GM18508 (cell line): ENCODE results near the gene KCND1.

Experiments used
- ATAC-seq: cut with Tn5 transposase; IDR thresholded peaks from one replicate; pipeline ENCODE4 v1.9.1; 2021; ENCODE audit warnings: moderate number of reproducible peaks; ENCODE audit not compliant: insufficient read depth, unreplicated experiment

The KCND1 gene

DNA sequence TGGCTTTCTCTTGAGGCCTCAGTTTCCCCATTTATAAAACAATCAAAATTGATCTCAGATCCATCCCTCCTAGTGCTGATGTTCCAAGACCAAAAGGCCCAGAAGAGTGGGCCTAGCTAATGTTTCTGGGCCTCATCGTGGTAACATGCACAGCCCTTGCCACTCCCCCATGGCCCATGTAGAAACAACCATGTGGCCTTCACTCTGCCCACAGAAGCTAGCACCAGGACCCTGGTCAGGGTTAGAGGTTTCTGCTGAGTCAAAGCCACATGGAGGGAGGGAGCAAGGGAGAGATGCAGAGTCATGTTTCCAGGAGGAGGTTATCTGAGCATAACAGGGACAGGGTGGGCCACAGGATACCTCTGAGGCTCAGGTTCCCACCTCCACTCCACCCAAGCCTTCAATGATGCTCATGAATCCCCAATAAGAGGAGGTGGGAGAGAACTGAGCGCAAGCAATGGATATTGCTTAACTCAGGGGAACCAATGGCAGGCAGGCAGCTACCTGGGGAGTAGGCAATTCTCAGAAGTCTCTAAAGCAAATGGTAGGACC is 31.2 kb downstream of the KCND1 start:
- no peak for ATAC-seq

DNA sequence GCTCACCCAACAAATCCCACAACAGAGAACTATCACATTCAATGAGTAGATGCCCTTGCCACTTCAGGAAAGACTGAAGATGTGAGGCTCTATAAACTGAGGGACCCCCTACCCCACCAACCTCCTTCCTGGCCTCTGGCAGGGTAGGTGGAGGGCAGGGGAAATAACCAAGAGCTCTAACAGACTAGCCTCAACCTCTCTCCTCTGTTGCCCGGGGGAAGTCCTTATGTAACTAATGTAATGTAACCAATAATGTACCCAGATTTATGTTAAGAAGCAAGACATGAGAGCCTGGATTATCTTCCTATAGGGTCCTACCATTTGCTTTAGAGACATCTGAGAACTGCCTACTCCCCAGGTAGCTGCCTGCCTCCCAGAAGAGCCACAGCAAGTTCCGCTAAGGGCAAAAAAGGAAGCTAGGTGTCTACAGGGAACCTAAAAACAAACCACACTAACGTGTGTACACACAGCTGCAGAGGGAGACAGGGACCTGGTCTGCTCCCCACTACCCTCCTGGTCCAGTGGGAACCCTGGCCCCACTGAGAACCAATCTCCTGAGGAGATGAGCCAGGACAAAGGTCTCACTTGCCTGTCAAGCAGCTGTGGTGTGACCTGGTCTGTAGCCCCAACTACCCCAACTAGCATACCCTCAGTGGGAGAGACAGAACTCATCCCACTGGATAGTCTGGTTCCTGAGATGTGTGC is 32.0 kb downstream of the KCND1 start:
- ATAC-seq = no peak

DNA sequence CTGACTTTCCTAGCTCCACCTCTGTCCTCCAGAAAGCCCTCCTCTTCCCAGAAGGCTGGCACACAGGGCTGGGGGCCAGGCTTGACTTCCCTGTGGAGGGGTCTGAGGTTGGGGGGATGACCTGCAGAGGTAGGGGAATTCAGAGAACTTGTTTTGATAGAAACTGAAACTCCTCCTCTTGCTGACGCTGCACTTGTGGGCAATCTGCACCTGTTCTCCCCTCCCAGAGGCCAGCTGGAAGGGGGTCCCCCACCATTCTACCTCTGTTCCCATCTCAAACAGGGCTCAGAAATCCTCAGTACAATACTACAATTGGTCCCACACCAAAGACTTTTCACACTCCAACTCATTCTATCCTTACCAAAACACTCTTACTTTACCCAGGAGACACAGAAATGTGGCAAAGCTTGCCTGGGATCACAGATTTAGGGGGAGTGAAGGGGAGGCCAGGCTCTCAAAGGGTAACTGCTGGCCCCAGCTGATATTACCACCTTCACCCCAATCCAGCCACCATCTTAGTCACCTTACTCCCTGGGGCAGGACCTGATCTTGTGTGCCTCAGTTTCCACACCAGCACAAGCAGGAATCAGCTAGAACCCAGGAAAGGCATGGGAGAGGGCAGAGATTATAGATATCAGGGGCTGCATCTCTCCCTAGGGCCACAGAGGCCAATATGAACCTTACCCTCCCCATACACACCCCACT is 32.8 kb downstream of the KCND1 start:
- ATAC-seq = peak; percentile 41

DNA sequence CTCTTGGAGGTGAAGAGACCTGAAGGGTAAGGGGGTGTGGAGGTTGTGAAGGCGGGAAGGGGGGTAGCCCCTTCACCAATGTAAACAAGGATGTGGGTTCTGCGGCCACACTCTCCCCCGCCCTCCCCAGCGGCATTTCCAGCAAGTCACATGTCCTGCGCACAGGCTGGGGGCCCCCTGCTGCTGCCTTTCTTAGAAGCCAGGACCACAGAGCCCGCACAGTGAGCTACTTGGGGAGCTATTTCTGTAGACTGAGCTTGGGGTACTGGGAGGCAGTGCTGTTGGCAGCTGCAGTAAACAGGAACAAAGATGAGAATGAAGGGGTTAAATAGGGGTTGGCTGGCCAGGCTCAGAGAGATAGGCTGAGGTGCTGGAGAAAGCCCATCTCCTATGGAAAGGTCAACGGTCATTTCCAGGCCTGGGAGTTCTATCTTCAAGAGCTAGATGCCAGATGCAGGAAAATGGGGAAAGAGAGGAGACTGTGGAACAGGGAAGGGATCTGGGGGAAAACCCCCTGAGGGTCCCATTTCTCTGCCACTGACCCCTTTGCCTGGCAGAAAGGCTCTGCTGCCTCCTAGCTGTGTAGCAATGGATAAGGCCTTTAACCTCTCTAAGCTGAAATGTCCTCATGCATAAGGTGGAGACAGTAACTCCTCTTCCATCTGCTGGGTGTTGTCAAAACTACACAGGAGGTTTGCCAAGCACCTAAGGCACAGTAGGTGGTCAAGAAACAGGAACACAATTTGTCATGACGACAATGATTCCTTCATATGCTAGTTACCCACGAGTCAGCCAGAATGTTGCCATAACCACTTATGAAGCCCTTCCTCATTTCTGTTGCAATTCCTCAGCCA is 34.4 kb downstream of the KCND1 start:
- ATAC-seq = peak; percentile 33

DNA sequence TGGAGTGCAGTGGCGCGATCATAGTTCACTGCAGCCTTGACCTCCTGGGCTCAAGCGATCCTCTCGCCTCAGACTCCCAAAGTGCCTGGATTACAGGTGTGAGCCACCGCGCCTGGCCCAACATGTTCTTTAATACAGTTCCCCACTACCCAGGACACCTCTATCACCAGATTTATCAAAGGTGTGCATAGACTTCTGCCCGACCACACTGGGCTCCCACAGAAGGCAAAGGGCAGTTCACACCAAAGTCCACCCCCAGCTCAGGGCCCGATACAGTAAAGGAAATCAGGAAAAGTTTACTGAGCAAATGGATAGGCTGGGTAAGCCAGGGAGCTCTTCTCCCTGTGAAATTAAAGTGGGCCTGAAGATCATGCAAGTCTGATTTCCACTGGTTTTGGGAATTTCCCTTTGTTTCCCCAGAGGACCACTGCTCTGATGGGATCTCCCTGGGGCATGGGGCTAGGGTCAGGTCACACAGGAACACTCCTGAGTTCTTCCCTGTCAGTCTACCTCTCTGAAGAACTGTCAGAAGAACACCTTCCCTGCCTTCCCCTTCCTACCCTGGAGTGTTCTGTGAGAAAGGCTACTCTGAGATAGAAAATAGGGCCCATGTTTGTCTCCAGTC is 35.1 kb downstream of the KCND1 start:
- ATAC-seq = no peak

DNA sequence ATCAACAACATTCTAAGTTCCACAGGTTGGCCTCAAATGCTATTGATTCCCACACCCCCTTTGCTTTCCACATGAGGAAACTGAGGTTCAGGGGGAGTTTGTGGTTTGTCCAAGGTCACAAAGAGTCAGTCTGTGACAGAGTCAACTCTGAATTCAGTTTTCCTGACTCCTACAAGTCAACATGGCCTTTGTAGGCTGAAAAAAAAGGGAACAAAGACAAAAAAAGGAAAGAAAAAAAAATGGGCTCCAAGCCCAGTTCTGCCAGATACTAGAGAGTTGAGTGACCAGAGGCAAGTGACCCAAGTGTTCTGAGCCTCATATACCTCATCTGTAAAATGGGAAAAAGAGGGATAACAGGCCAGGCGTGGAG is 36.4 kb downstream of the KCND1 start:
- no peak for ATAC-seq

DNA sequence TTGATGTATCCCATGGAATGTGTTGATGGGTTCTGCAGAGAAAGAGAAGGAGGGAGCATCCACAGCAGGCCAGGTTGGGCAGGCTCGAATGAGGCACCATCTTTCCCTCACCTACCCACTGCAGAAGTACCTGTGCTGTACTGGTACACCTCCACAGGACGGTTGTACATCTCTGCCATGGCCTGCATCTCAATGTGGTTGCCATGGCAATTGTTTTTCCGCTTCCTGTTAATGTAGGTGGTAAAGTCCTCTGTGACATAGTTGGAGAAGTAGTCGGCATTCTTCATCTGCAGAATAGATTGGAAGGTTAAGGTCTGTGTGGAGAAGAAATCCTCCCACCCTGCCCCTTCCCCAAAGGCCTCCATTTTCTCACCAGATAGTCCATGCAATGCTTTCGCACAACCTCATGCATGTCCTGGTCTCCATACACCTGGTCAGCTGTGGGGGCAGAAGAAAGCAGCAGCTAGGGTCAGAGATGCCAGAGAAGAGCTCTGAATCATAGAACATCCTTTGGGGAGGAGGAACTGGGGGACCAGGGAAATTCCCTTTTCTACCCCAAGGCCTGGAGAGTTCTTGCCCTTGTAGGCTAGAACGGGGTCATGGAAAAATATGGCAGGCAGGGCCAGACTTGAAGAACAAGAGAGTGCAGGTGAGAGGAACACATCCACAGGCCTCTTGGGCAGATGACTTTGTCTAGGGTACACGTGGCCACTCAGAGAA is 36.9 kb downstream of the KCND1 start:
- ATAC-seq = no peak

DNA sequence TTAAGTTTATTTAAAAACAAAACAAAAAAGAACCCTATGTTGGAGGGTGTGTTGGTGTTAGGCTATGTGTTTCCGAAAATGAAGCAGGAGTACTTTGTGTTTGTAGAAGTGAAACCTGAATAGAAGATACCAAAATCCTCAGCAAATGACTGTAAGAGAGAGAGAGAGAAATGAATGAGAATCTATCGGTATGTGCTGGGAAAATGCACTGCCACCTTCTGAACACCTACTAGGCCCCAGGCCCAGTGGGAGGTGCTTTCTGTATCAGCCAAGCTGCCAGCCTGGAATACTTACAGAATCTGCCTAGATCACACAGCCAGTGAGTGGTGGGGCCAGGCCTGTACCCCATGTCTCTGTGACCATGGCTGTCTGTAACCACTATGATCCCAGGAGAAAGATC is 37.9 kb downstream of the KCND1 start:
- ATAC-seq = no peak

DNA sequence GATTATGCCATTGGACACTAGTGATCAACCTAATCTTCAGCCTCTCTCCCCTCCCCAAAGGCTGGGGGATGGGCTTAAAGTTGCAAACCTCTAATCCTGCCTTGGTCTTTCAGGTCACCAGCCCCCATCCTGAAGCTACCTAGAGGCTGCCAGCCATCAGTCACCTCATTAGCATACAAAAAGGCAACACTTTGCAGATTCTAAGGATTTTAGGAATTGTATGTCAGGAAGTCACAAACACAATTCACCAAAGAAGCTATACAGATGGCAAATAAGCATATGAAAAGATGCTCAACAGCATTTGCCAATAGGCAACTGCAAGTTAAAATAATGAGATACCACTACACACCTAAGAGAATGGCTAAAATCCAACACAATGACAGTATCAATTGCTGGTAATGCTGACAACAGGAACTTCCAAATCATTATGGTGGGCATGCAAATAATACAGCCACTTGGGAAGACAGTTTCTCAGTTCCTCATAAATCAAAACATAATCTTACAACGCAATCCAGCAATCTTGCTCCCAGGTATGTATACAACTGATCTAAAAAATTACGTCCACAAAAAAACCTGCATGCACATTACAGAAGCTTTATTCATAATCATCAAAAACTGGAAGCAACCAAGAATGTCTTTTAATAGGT is 43.8 kb downstream of the KCND1 start:
- no peak for ATAC-seq

DNA sequence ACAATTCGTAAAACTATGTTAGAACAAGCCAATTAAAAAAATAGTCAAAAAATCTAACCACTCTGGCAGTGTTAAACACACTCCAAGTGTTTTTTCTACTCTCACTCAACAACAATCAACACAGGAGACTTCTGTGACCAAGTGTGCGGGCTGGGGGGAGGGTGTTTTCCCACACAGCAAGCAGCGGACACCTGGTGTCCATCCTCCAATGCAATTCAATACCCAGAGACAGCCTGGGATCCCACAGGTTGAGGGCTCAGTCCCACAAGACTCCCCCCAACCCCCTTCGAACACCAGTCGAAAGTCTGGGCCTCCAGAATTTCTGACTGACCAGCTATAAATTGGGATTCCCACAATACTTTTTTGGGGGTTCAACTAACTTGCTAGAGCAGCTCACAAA is 44.5 kb downstream of the KCND1 start:
- no peak for ATAC-seq

DNA sequence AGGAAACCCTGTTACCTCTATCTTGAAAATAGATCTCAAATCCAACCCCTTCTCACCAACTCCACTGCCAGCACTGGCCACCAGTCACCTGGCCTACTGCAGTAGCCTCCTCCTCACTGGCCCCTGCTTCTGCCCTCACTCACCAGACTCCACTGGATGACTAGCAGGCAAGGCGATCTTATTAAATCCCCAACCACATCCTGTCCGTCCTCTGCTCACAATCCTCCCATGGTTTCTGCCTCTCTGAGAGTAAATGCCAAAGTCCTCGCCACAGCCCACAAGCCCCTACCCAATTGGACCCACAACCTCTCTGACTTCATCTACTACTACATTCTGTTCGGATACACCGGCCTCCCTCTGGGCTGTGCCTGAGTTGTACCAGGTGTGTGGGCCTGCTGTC is 47.4 kb downstream of the KCND1 start:
- ATAC-seq = no peak

DNA sequence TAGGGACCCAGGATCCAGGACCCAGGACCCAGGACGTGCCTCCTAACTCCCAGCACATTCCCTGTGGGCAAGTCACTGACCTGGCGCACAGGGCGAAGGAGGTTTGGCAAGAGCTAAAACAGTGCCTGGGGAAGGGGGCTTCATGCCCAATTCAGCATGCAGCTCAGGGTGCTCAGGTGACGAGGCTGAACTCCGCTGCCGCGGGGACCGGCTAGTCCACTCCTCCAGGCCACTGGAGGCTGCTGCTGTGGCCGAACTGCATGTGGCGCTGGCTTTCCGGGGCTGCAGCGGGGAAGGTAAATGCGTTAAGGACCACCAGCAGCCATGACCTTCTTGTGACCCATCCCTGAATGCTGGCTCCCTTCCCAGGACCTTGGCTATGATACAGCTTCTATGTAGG is 47.9 kb downstream of the KCND1 start:
- no peak for ATAC-seq

DNA sequence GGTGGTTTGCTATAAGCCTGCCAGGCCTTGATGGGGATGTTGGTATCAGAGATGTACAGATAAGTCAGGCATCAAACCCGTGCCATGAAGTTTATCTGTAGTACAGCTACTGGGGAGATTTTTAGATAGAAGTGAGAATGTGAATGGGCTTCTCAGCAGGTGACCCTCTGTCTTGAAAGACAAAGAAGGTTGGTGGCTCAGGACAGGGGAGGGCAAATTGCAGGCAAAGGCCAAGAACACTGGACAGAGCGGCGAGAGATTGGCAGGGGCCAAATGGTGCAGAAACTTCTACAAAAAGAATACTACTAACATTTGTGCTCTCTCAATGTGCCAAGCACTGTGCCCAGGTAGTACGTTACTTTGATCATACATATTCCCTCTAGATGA is 50.9 kb downstream of the KCND1 start:
- no peak for ATAC-seq

DNA sequence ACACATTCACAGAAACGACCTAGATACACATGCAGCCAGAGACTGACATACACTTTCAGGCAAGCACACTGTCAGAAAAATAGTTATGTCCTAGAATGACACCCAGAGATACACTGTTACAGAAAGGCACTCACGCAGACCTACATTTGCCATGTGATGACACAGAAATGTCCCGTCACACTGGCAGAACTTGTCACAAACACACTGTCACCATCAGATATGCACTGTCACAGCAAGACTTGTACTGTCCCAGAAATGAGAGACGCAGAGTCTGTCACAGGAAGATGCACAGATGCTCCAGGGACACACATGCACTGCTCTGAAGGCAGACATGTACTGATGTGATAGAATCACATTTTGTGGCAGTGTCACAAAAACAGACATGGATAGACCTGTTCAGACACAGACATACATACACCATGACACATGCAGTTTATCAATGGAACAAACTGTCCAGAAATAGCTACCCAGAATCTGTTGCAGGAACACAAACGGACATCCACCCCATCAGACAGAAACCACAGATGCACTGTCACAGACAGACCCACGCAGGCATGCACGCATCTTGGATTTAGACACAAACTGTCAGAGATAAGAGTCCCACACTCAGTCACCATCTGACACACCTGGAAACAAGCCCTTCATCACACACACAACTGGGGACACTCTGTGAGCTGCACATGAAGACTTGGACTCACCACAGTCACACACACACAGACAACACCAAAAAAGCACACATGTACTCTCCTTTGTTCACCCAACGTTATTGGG is 51.5 kb downstream of the KCND1 start:
- no peak for ATAC-seq

DNA sequence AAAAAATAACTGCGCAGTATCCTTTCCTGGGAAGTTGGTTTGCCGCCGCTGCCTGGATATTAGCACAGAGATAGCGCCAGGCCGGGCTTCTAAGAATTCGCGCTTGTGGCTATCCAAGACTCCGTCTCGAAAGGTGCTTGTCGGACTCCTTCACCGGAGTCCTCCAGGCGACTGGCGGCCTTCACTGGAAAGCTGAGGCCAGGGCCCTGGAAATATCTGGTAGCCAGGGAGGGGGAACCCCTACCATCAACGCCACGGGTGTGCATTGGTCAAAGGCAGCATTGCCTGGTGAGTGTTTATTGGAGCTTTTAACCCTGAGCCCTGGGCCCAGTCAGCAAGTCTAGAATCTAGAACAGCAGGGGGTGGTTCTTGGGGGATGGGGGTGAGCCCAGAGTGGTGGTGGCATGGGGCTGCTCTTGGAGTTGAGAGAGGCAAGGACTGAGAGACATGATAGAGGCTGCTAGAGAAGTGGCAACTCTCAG is 52.2 kb downstream of the KCND1 start:
- no peak for ATAC-seq

DNA sequence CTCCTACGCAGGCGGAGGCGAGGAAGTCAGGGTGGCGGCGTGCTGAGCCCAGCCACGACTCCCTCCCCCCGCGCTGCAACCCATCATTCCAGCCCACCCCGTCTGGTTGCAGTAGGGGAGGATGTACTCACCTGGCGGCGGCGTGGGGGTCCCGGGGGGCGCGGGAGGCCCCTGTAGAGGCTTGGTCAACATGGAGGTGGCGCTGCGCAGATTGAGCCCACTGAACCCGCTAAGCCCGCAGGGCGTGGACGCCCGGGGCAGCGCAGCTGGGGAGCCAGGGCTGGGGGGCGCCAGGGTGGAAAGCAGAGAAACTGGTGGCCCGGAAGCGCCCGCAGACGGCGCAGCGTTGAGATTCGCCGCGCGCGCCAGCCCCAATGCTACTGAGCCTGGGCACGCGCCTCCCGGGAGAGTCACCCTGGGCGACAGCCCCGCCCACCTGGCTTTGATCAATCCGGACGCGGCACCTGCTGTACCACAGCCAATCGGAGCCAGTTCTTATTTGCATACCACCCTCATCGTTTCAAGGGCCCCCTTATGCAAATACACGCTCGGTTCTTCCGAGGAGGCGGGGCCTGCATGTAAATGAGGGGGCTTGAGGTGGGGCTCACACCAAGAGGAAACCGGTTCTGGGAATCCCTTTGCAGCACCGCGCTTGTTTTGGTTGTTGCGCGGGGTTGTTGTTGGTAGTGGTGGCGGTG is 52.9 kb downstream of the KCND1 start, which contains the start of gene PIM2:
PIM2 (minus strand) TSS at position 382 of the 698 bp plus-strand sequence; CDS start at position 192, 190 bp downstream.
- peak; percentile 51 for ATAC-seq

DNA sequence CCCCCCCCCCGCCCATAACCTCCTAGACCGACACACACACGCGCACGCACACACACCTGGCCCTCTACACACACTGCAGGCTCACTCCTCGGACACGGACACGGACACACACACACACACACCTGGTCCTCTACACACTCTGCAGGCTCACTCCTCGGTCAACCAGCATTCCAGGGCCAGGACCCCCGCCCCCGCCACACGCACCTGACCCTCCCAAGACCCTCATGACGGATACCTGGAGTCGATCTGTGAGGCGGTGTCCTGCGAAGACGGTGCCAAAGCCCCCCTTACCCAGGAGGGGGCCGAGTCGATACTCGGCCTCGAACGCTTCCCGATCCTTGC is 53.4 kb downstream of the KCND1 start:
- no peak for ATAC-seq
